Esophagus muscularis mucosa (tissue), 4 donors: ENCODE measurements around the gene RIC8B. TPM values are rescaled to one million over a fixed set of nuclear protein-coding genes. Genes with fewer than 3 reads are reported as not detected.

Experiments used
- DNase-seq: peaks from one replicate; pipeline ENCODE4 v3.0.0-alpha.2; 2017; ENCODE audit errors: extremely low spot score
- H3K27ac ChIP-seq, 4 donors: fragments of 200-600 bp; sonication (generic); replicated peaks in 1 of 4; 1 replicate in 3 of 4; 2 replicates in 1 of 4; pipeline ENCODE4 v1.5.1; 2016 to 2019; ENCODE audit warnings: mild to moderate bottlenecking in 1 of 4
- H3K27me3 ChIP-seq, 4 donors: fragments of 200-600 bp; sonication (generic); one replicate each; pipeline versions ENCODE4 v1.5.1 to v1.6.0; 2016 to 2019
- H3K36me3 ChIP-seq, 4 donors: fragments of 200-600 bp; sonication (generic); one replicate each; pipeline ENCODE4 v1.5.1; 2016 to 2019
- H3K4me1 ChIP-seq, 4 donors: fragments of 200-600 bp; sonication (generic); one replicate each; pipeline ENCODE4 v1.5.1; 2016 to 2019
- H3K4me3 ChIP-seq, 4 donors: fragments of 200-600 bp; sonication (generic); 1 replicate in 2 of 4; 2 replicates in 2 of 4; pipeline ENCODE4 v1.5.1; 2016 to 2019; ENCODE audit warnings: mild to moderate bottlenecking in 4 of 4, moderate library complexity in 1 of 4
- H3K9me3 ChIP-seq, 4 donors: fragments of 200-600 bp; sonication (generic); 1 replicate in 3 of 4; 2 replicates in 1 of 4; pipeline ENCODE4 v1.5.1; 2016 to 2019
- CTCF ChIP-seq, 3 experiments: fragments of 200-600 bp in 2 of 3; fragments of 450-650 bp in 1 of 3; sonication (generic) in 2 of 3; IDR thresholded peaks; one replicate each; pipeline ENCODE4 v1.5.1; 2017 to 2019; ENCODE audit warnings: antibody characterized with exemption in 3 of 3, mild to moderate bottlenecking in 2 of 3, moderate library complexity in 1 of 3
- EP300 ChIP-seq: sonication (generic); formaldehyde crosslinking; IDR thresholded peaks from one replicate; pipeline ENCODE4 v1.6.1; 2017; ENCODE audit warnings: antibody characterized with exemption
- POLR2A ChIP-seq: fragments of 450-650 bp; IDR thresholded peaks from one replicate; pipeline ENCODE4 v1.6.1; 2017; ENCODE audit warnings: antibody characterized with exemption, moderate library complexity, mild to moderate bottlenecking, low read depth
- POLR2AphosphoS5 ChIP-seq, 2 donors: sonication (generic); formaldehyde crosslinking; IDR thresholded peaks; one replicate each; pipeline ENCODE4 v1.6.1; 2017; ENCODE audit warnings: antibody characterized with exemption in 2 of 2
- WGBS: methylation state at CpG from one replicate; pipeline ENCODE4 v1.1.5; 2018; 5-methylcytosine and 5-hydroxymethylcytosine counted together
- intact Hi-C: fragments of 100-400 bp; cut with DNase I; formaldehyde crosslinking; loops from one replicate; pipeline ENCODE4 v1.15.1; 2023
- total RNA-seq, 4 donors: library from RNA; depleted of rRNA; stranded (reverse); fragments of >200 nt; gene quantifications; one replicate each; pipeline versions ENCODE4 v1.1.0 to v1.2.1, GENCODE V29; 2016

RIC8B gene
- total RNA-seq, 4 donors from 2014 or later, result 13.8 to 19.1 (median 15.3) TPM

GRCh38 chr12:106866426-106867080, 92.1 kb downstream of the RIC8B start:
- intact Hi-C loops, result no loop called here
- H3K4me3 ChIP-seq, result no peak overlapping the region
- 96% methylated on average over 5 of the region's 5 CpGs for WGBS
- DNase-seq, result no peak
- no peaks in the 10 kb centered on the region for H3K9me3 ChIP-seq
- no peak overlapping the region for H3K27ac ChIP-seq
- no peaks in the 10 kb centered on the region for H3K36me3 ChIP-seq
- TF ChIP-seq POLR2AphosphoS5 (IDR thresholded peaks at IDR 0.05) (no peak), POLR2A (no peak), CTCF (IDR thresholded peaks at IDR 0.05) (no peak), EP300 (no peak)
- peaks cover 6 to 30% (median 23%) of the 10 kb centered on the region in 4 donors for H3K4me1 ChIP-seq
- no peaks in the 10 kb centered on the region for H3K27me3 ChIP-seq

DNA sequence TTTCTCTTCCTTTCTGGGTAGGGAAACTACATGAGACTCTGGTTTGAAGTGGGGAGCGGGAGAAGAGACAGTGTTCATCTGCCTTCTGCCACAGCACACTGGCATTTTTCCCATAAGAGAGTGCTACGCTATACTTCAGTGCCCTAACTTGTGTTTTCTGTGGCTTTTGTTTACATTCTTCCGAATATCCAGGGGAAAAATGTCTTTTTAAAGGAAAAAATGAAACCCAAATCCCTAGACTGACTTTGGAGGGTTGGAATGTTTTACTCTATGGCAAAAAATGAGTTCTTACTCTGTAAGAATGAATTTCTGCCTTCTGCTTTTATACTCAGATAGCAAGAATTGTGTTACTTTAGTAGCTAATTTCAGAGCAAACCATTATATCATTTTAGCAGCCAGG, 93.2 kb downstream of the RIC8B start:
- no peaks in the 10 kb centered on the region for H3K9me3 ChIP-seq
- no peak for DNase-seq
- H3K36me3 ChIP-seq, result peaks cover 0 to 7% (median under 1%) of the 10 kb centered on the region in 4 donors
- no peak overlapping the region for H3K4me3 ChIP-seq
- intact Hi-C loops, result no loop called here
- no peaks in the 10 kb centered on the region for H3K27me3 ChIP-seq
- H3K4me1 ChIP-seq, result peaks cover 0 to 19% (median 13%) of the 10 kb centered on the region in 4 donors
- 84% methylated on average over 3 of the region's 3 CpGs for WGBS
- no peak overlapping the region for H3K27ac ChIP-seq
- TF ChIP-seq CTCF (IDR thresholded peaks at IDR 0.05) (no peak), EP300 (no peak), POLR2A (no peak), POLR2AphosphoS5 (IDR thresholded peaks at IDR 0.05) (no peak)

DNA sequence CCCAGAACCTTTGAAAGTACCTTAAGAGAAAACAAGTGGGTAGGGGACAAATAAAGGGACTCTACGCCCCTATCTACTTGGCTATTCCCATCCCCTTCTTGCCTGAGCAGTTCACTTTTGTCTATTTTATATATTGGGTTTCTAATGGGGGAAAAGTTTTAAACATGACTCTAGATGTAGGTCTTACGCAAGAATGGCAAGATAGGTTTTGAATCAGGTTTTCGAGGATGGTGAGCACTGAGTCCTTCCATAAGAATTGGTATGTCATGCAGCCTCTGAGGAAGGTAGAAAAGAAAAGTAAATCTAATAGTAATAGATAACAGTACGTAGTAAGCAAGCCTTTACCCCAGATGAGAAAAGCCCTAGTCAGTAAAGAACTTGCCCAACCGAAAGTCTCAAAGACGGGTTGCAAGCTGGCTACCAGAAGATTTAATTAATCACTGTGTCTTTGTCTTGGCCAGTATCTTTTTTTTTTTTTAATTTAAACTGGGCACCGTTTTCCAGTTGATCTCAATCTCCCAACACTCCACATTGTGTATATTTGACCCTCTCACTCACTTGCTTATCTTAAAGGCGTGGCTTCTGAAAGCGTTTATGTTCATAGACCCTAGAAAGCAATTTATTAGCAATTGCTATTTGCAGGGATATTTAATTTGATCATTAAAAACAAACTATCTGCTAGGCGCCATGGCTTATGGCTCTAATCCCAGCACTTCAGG, 94.7 kb downstream of the RIC8B start:
- 76% methylated on average over 10 of the region's 10 CpGs for WGBS
- TF ChIP-seq POLR2AphosphoS5 (IDR thresholded peaks at IDR 0.05), result no peak
- no peak for TF ChIP-seq EP300
- no peak for TF ChIP-seq POLR2A
- no peak for TF ChIP-seq CTCF (IDR thresholded peaks at IDR 0.05)
- intact Hi-C loops, result no loop called here
- peaks cover 0 to 8% (median 0%) of the 10 kb centered on the region in 4 donors for H3K4me1 ChIP-seq
- H3K27ac ChIP-seq, result no peak overlapping the region
- no peaks in the 10 kb centered on the region for H3K9me3 ChIP-seq
- no peak for DNase-seq
- H3K36me3 ChIP-seq, result peaks cover 0 to 19% (median 8%) of the 10 kb centered on the region in 4 donors
- H3K4me3 ChIP-seq, result no peak overlapping the region
- no peaks in the 10 kb centered on the region for H3K27me3 ChIP-seq

DNA sequence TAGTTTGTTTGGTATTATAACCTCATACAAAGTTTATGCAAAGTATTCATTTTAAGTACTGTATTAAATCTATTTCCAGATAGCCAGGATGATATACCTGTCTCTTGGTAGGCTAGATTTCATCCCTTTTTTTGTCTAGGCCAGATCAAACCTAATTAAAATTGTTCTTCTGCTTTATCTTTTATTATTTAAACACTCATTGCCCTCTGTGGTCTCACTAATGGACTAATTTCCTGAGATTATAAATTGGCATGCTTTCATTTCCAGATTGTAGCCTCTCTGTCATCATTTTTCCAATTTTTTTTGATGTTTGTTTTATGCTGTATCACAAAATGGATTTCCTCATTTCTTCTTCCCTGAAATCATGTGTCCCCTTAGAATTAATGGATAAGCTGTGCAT, 95.6 kb downstream of the RIC8B start:
- Histone ChIP-seq H3K9me3 (no peaks in the 10 kb centered on the region), H3K4me3 (no peak overlapping the region), H3K36me3 (peaks cover 0 to 24% (median 9%) of the 10 kb centered on the region in 4 donors), H3K4me1 (peaks cover 0 to 8% (median 0%) of the 10 kb centered on the region in 4 donors), H3K27ac (no peak overlapping the region), H3K27me3 (no peaks in the 10 kb centered on the region)
- intact Hi-C loops, result no loop called here
- TF ChIP-seq EP300, result no peak
- TF ChIP-seq POLR2A, result no peak
- TF ChIP-seq CTCF (IDR thresholded peaks at IDR 0.05), result no peak
- no peak for TF ChIP-seq POLR2AphosphoS5 (IDR thresholded peaks at IDR 0.05)
- no peak for DNase-seq
